ENCODE results near the gene FAM219B. TPM values are rescaled to one million over a fixed set of nuclear protein-coding genes. Genes with fewer than 3 reads are reported as not detected.

FAM219B gene
- total RNA-seq, 2 experiments from 2014 or later, result 21.5 to 26.8 TPM

DNA sequence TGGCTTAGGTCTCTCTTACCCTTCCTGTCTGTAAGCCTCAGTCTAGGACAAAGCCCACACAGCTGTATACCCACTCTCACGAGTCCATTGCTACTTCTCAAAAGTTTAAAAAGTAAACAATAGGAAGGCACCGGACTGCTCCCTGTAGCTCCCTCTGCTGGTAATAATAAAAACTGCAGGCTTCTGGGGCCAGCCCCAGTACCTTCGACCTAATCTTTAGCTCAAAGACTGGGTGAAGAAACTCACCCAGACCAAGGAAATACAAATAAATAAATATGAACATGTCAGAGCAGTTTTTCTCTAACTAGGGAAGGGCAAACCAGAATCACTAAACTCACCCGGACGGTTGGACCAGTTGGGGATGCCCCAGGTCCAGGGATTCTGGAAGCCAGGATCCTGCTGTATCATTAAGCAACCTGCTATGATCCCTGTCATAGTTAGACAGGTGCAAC is 5.0 kb downstream of the FAM219B start:
- peaks cover 39% of the 10 kb centered on the region for H3K4me1 Mint-ChIP-seq (ENCODE audit: low read depth)
- ATAC-seq (ENCODE audit: poor library complexity), result peak; percentile 70
- H3K27me3 Mint-ChIP-seq, result no peaks in the 10 kb centered on the region
- no peak overlapping the region for H3K4me3 ChIP-seq (ENCODE audit: low read length)
- peaks cover 40% of the 10 kb centered on the region for H3K4me1 ChIP-seq (ENCODE audit: insufficient read depth, low read length)
- peak; percentile 36 to 79 (median 58) for DNase-seq
- intact Hi-C loops (cut with DNase I, micrococcal nuclease), result loop anchor here (1.0 to 5.0 kb wide), 4 partner anchors 51 to 131 kb away; no protein-coding TSS in a partner anchor
- peak overlapping the region in 1 of 2 donors; percentile 35 for H3K27ac ChIP-seq (ENCODE audit: low read depth in 1 of 2, low read length in 2 of 2)
- peak overlapping the region; percentile 72 for H3K27ac Mint-ChIP-seq
- no peaks in the 10 kb centered on the region for H3K27me3 ChIP-seq (ENCODE audit: control insufficient read depth in 1 of 2, insufficient read depth in 2 of 2, low read length in 2 of 2)
- ChIA-PET CTCF (interaction anchor here (0.6 to 2.0 kb wide), 35 partner anchors 8 to 287 kb away, joined by 3 to 12 read pairs (median 4); partner anchors contain the start of genes COX5A, MPI, SCAMP2 and ULK3), POLR2A (interaction anchor here (0.6 to 2.0 kb wide), 24 partner anchors 8 to 267 kb away, joined by 3 to 13 read pairs (median 4); partner anchors contain the start of genes COX5A, MPI, PPCDC and RPP25)
- no peaks in the 10 kb centered on the region for H3K9me3 Mint-ChIP-seq
- H3K4me3 Mint-ChIP-seq, result peak overlapping the region; percentile 69
- peaks cover 73% of the 10 kb centered on the region for H3K36me3 Mint-ChIP-seq (ENCODE audit: low read depth)
- H3K36me3 ChIP-seq (ENCODE audit: insufficient read depth, low read length), result peaks cover 65% of the 10 kb centered on the region
- TF ChIP-seq, protein P1, sequence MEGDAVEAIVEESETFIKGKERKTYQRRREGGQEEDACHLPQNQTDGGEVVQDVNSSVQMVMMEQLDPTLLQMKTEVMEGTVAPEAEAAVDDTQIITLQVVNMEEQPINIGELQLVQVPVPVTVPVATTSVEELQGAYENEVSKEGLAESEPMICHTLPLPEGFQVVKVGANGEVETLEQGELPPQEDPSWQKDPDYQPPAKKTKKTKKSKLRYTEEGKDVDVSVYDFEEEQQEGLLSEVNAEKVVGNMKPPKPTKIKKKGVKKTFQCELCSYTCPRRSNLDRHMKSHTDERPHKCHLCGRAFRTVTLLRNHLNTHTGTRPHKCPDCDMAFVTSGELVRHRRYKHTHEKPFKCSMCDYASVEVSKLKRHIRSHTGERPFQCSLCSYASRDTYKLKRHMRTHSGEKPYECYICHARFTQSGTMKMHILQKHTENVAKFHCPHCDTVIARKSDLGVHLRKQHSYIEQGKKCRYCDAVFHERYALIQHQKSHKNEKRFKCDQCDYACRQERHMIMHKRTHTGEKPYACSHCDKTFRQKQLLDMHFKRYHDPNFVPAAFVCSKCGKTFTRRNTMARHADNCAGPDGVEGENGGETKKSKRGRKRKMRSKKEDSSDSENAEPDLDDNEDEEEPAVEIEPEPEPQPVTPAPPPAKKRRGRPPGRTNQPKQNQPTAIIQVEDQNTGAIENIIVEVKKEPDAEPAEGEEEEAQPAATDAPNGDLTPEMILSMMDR (IDR thresholded peaks at IDR 0.05), result peak; percentile 96
- H3K9me3 ChIP-seq (ENCODE audit: control insufficient read depth in 1 of 2, insufficient read depth in 1 of 2, low read length in 2 of 2), result no peaks in the 10 kb centered on the region

DNA sequence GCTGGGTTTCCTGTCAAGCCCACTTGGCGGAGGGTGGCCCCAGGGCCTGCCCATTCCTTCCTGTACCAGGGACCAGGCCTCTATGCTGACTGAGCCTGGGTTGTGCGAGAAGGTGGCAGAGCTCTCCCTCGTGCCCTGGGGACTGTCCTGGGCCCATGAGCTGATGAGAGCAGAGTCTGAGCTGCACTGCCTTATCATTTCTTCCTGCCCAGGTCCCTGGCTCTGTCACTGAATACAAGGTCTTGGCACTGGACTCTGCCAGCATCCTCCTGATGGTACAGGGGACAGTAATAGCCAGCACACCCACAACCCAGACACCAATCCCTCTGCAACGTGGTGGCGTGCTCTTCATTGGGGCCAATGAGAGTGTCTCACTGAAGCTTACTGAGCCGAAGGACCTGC is 9.3 kb downstream of the FAM219B start:
- ChIA-PET CTCF (no interaction called here), POLR2A (interaction anchor here (0.9 to 1.9 kb wide), 2 partner anchors 9 to 54 kb away, joined by 3 to 10 read pairs; partner anchors contain the start of genes FAM219B and ULK3)
- ATAC-seq (ENCODE audit: poor library complexity) (no peak), DNase-seq (no peak)
- H3K4me3 ChIP-seq (ENCODE audit: low read length), result no peak overlapping the region
- H3K36me3 ChIP-seq (ENCODE audit: insufficient read depth, low read length), result peaks cover 65% of the 10 kb centered on the region
- H3K27ac ChIP-seq (ENCODE audit: low read depth in 1 of 2, low read length in 2 of 2), result no peak overlapping the region
- Mint-ChIP-seq H3K4me3 (no peak overlapping the region), H3K4me1 (ENCODE audit: low read depth) (peaks cover 33% of the 10 kb centered on the region), H3K27me3 (no peaks in the 10 kb centered on the region), H3K9me3 (no peaks in the 10 kb centered on the region), H3K27ac (peak overlapping the region; percentile 27), H3K36me3 (ENCODE audit: low read depth) (peaks cover 54% of the 10 kb centered on the region)
- H3K27me3 ChIP-seq (ENCODE audit: control insufficient read depth in 1 of 2, insufficient read depth in 2 of 2, low read length in 2 of 2), result no peaks in the 10 kb centered on the region
- H3K4me1 ChIP-seq (ENCODE audit: insufficient read depth, low read length), result peaks cover 54% of the 10 kb centered on the region
- no peaks in the 10 kb centered on the region for H3K9me3 ChIP-seq (ENCODE audit: control insufficient read depth in 1 of 2, insufficient read depth in 1 of 2, low read length in 2 of 2)
- TF ChIP-seq, protein P1 (IDR thresholded peaks at IDR 0.05), result no peak
- intact Hi-C loops (cut with DNase I, micrococcal nuclease), result no loop called here

DNA sequence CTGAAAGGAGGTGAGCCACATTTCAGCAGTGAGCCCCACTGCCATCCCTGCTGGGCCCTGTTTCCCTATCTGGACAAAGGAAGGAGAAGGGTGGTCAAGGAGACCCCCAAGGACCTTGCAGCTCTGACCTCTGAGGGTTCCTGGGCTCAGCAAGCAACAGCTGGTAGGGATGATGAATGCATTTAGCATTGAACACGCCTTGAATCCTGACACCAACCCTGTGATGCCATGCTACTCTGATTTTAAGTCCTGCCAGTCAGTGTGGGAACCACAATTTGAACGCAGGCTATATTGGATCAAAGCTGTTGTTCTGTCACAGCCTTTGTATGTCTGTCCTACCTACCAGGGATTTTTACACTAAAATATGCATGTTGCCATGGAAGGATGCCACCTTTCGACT is 10.3 kb downstream of the FAM219B start:
- no peak overlapping the region for H3K4me3 Mint-ChIP-seq
- no peaks in the 10 kb centered on the region for H3K27me3 Mint-ChIP-seq
- H3K27ac Mint-ChIP-seq, result peak overlapping the region; percentile 70
- peaks cover 53% of the 10 kb centered on the region for H3K36me3 Mint-ChIP-seq (ENCODE audit: low read depth)
- no peaks in the 10 kb centered on the region for H3K27me3 ChIP-seq (ENCODE audit: control insufficient read depth in 1 of 2, insufficient read depth in 2 of 2, low read length in 2 of 2)
- CTCF ChIA-PET, result no interaction called here
- intact Hi-C loops (cut with DNase I, micrococcal nuclease), result no loop called here
- H3K9me3 ChIP-seq (ENCODE audit: control insufficient read depth in 1 of 2, insufficient read depth in 1 of 2, low read length in 2 of 2), result no peaks in the 10 kb centered on the region
- H3K4me1 ChIP-seq (ENCODE audit: insufficient read depth, low read length), result peaks cover 47% of the 10 kb centered on the region
- TF ChIP-seq, protein P1 (IDR thresholded peaks at IDR 0.05), result no peak
- H3K4me3 ChIP-seq (ENCODE audit: low read length), result no peak overlapping the region
- no peak for DNase-seq
- ATAC-seq (ENCODE audit: poor library complexity), result no peak
- peaks cover 25% of the 10 kb centered on the region for H3K4me1 Mint-ChIP-seq (ENCODE audit: low read depth)
- POLR2A ChIA-PET, result interaction anchor here (1.0 to 1.1 kb wide), 2 partner anchors 12 to 558 kb away, joined by 3 to 4 read pairs; no protein-coding TSS in a partner anchor
- no peaks in the 10 kb centered on the region for H3K9me3 Mint-ChIP-seq
- H3K36me3 ChIP-seq (ENCODE audit: insufficient read depth, low read length), result peaks cover 64% of the 10 kb centered on the region
- peak overlapping the region in 1 of 2 donors; percentile 30 for H3K27ac ChIP-seq (ENCODE audit: low read depth in 1 of 2, low read length in 2 of 2)
